ENCODE measurements around the gene BNC1.

The BNC1 gene

DNA sequence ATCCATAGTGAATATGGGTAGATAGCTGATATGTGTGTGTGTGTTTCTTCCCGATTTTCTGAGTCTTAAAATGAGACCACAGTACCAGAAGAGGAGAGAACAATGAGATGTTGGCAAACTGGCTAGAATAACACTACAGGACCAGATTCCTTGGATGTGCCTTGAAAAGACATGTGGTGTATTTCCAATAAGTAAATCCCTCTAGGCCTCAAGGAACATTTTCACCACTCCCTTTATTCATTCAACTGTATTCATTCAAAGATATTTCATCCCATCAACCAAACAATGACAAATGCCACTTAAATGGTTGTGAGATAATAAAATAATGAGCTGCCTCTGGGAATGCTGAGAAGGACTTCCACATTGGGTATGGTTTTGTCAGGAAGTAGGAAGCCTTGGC lies 8.7 kb upstream of the BNC1 start:
- H3K4me1 ChIP-seq (ENCODE audit: control insufficient read depth, insufficient read depth, low read length): no peaks in the 10 kb centered on the region
- H3K9me3 ChIP-seq (ENCODE audit: control insufficient read depth, insufficient read depth, low read length): no peaks in the 10 kb centered on the region
- H3K9ac ChIP-seq (ENCODE audit: low read depth, low read length): no peak overlapping the region
- H3K36me3 ChIP-seq (ENCODE audit: control insufficient read depth, insufficient read depth, low read length): no peaks in the 10 kb centered on the region
- H3K4me3 ChIP-seq (ENCODE audit: low read depth, low read length): no peak overlapping the region
- no peak overlapping the region for H3K27ac ChIP-seq (ENCODE audit: low read depth, low read length)
- no peaks in the 10 kb centered on the region for H3K27me3 ChIP-seq (ENCODE audit: control insufficient read depth, insufficient read depth, low read length)

- Histone ChIP-seq H3K27ac (ENCODE audit: low read depth, low read length) (no peak overlapping the region), H3K36me3 (ENCODE audit: control insufficient read depth, insufficient read depth, low read length) (no peaks in the 10 kb centered on the region), H3K9ac (ENCODE audit: low read depth, low read length) (no peak overlapping the region), H3K4me1 (ENCODE audit: control insufficient read depth, insufficient read depth, low read length) (no peaks in the 10 kb centered on the region), H3K27me3 (ENCODE audit: control insufficient read depth, insufficient read depth, low read length) (peaks cover 4% of the 10 kb centered on the region; the same call in 1 of the 2 replicates), H3K9me3 (ENCODE audit: control insufficient read depth, insufficient read depth, low read length) (no peaks in the 10 kb centered on the region), H3K4me3 (ENCODE audit: low read depth, low read length) (no peak overlapping the region)
Observed at GRCh38 chr15:83292317-83292716, 7.9 kb upstream of the BNC1 start.

GRCh38 chr15:83290236-83290635 lies 5.8 kb upstream of the BNC1 start:
- no peak overlapping the region for H3K27ac ChIP-seq (ENCODE audit: low read depth, low read length)
- peaks cover 24% of the 10 kb centered on the region for H3K27me3 ChIP-seq (ENCODE audit: control insufficient read depth, insufficient read depth, low read length)
- no peaks in the 10 kb centered on the region for H3K9me3 ChIP-seq (ENCODE audit: control insufficient read depth, insufficient read depth, low read length)
- no peak overlapping the region for H3K4me3 ChIP-seq (ENCODE audit: low read depth, low read length)
- no peak overlapping the region for H3K9ac ChIP-seq (ENCODE audit: low read depth, low read length)
- no peaks in the 10 kb centered on the region; the same call in 1 of the 2 replicates for H3K4me1 ChIP-seq (ENCODE audit: control insufficient read depth, insufficient read depth, low read length)
- no peaks in the 10 kb centered on the region for H3K36me3 ChIP-seq (ENCODE audit: control insufficient read depth, insufficient read depth, low read length)

- peaks cover 34% of the 10 kb centered on the region for H3K27me3 ChIP-seq (ENCODE audit: control insufficient read depth, insufficient read depth, low read length)
- no peak overlapping the region for H3K4me3 ChIP-seq (ENCODE audit: low read depth, low read length)
- H3K9me3 ChIP-seq (ENCODE audit: control insufficient read depth, insufficient read depth, low read length): no peaks in the 10 kb centered on the region
- H3K27ac ChIP-seq (ENCODE audit: low read depth, low read length): no peak overlapping the region
- no peak overlapping the region for H3K9ac ChIP-seq (ENCODE audit: low read depth, low read length)
- H3K4me1 ChIP-seq (ENCODE audit: control insufficient read depth, insufficient read depth, low read length): no peaks in the 10 kb centered on the region; the same call in 1 of the 2 replicates
- no peaks in the 10 kb centered on the region for H3K36me3 ChIP-seq (ENCODE audit: control insufficient read depth, insufficient read depth, low read length)
Observed at GRCh38 chr15:83289160-83289559, 4.7 kb upstream of the BNC1 start.

DNA sequence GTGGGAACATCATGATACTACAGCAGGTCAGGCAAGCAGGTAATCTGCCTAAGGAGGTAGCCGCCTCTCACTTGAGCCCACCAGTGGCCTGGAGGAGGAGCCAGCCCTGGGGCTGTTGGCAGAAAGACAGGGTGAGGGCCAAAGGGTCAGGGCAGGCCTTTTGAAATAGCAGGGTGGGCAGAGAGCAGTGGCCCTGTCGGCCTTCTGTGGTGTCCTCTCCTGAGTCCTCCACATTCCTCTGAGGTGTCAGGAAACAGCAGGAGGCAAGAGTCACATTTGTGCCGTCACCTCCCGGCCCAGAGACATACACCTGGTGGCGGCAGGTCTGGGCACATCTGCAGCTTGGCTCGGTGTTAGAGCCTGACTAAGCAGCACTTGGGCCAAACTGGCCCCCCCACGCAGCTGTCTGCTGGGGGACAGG lies 3.9 kb upstream of the BNC1 start:
- H3K9me3 ChIP-seq (ENCODE audit: control insufficient read depth, insufficient read depth, low read length): no peaks in the 10 kb centered on the region
- no peaks in the 10 kb centered on the region; the same call in 1 of the 2 replicates for H3K4me1 ChIP-seq (ENCODE audit: control insufficient read depth, insufficient read depth, low read length)
- H3K36me3 ChIP-seq (ENCODE audit: control insufficient read depth, insufficient read depth, low read length): no peaks in the 10 kb centered on the region
- no peak overlapping the region for H3K27ac ChIP-seq (ENCODE audit: low read depth, low read length)
- peaks cover 41% of the 10 kb centered on the region for H3K27me3 ChIP-seq (ENCODE audit: control insufficient read depth, insufficient read depth, low read length)
- H3K9ac ChIP-seq (ENCODE audit: low read depth, low read length): no peak overlapping the region
- no peak overlapping the region for H3K4me3 ChIP-seq (ENCODE audit: low read depth, low read length)

GRCh38 chr15:83287541-83288027 lies 3.1 kb upstream of the BNC1 start:
- Histone ChIP-seq H3K9ac (ENCODE audit: low read depth, low read length) (no peak overlapping the region), H3K36me3 (ENCODE audit: control insufficient read depth, insufficient read depth, low read length) (no peaks in the 10 kb centered on the region), H3K4me3 (ENCODE audit: low read depth, low read length) (no peak overlapping the region), H3K27ac (ENCODE audit: low read depth, low read length) (peak overlapping the region; percentile 33), H3K9me3 (ENCODE audit: control insufficient read depth, insufficient read depth, low read length) (no peaks in the 10 kb centered on the region), H3K4me1 (ENCODE audit: control insufficient read depth, insufficient read depth, low read length) (no peaks in the 10 kb centered on the region; the same call in 1 of the 2 replicates), H3K27me3 (ENCODE audit: control insufficient read depth, insufficient read depth, low read length) (peaks cover 50% of the 10 kb centered on the region)

GRCh38 chr15:83285979-83286553 lies 1.6 kb upstream of the BNC1 start:
- no peak overlapping the region for H3K27ac ChIP-seq (ENCODE audit: low read depth, low read length)
- H3K9ac ChIP-seq (ENCODE audit: low read depth, low read length): no peak overlapping the region
- no peaks in the 10 kb centered on the region for H3K36me3 ChIP-seq (ENCODE audit: control insufficient read depth, insufficient read depth, low read length)
- no peaks in the 10 kb centered on the region; the same call in 1 of the 2 replicates for H3K4me1 ChIP-seq (ENCODE audit: control insufficient read depth, insufficient read depth, low read length)
- H3K27me3 ChIP-seq (ENCODE audit: control insufficient read depth, insufficient read depth, low read length): peaks cover 65% of the 10 kb centered on the region
- H3K9me3 ChIP-seq (ENCODE audit: control insufficient read depth, insufficient read depth, low read length): no peaks in the 10 kb centered on the region
- no peak overlapping the region for H3K4me3 ChIP-seq (ENCODE audit: low read depth, low read length)

- Histone ChIP-seq H3K9me3 (ENCODE audit: control insufficient read depth, insufficient read depth, low read length) (no peaks in the 10 kb centered on the region), H3K27me3 (ENCODE audit: control insufficient read depth, insufficient read depth, low read length) (peaks cover 71% of the 10 kb centered on the region), H3K4me1 (ENCODE audit: control insufficient read depth, insufficient read depth, low read length) (no peaks in the 10 kb centered on the region; the same call in 1 of the 2 replicates), H3K27ac (ENCODE audit: low read depth, low read length) (no peak overlapping the region), H3K36me3 (ENCODE audit: control insufficient read depth, insufficient read depth, low read length) (no peaks in the 10 kb centered on the region), H3K9ac (ENCODE audit: low read depth, low read length) (no peak overlapping the region), H3K4me3 (ENCODE audit: low read depth, low read length) (peak overlapping the region; percentile 56)
Observed at GRCh38 chr15:83285284-83285978, 967 bp upstream of the BNC1 start.

- H3K4me3 ChIP-seq (ENCODE audit: low read depth, low read length): peak overlapping the region; percentile 55
- H3K9me3 ChIP-seq (ENCODE audit: control insufficient read depth, insufficient read depth, low read length): no peaks in the 10 kb centered on the region
- peaks cover 74% of the 10 kb centered on the region for H3K27me3 ChIP-seq (ENCODE audit: control insufficient read depth, insufficient read depth, low read length)
- H3K36me3 ChIP-seq (ENCODE audit: control insufficient read depth, insufficient read depth, low read length): no peaks in the 10 kb centered on the region
- no peak overlapping the region for H3K9ac ChIP-seq (ENCODE audit: low read depth, low read length)
- no peaks in the 10 kb centered on the region; the same call in 1 of the 2 replicates for H3K4me1 ChIP-seq (ENCODE audit: control insufficient read depth, insufficient read depth, low read length)
- no peak overlapping the region for H3K27ac ChIP-seq (ENCODE audit: low read depth, low read length)
Observed at GRCh38 chr15:83283813-83284558, 478 bp downstream of the BNC1 start.

DNA sequence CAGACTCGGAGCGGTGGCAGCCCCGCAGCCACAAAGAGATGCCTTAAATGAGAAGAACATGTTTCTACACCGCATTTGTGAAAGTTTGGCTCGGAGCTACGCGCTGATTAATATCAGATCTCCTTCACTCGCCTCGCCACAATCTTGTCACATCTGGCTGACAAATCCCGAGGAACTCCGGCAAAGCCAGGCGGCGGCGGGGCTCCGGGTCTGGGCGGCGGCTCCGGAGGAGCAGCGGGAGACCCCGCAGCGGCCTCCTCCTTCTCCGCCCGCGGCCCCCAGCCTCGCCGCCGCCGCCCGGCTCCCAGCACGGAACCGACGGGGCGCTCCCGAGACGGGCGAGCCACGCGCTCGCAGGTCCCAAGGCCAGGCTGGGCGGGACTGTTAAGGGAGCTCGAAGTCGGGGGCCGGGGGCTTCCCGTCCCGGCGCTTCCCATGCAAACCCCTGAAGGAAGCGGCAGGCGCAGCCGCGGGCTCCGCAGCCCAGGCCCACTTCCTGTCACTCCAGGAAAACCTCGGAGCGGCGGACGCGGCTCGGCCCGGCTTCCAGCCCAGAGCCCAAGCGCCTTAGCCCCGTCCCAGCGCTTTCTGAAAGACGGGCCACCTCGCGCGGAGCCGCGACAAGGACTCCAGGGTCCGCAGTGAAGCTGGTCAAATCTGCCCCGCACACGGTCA lies 1.2 kb downstream of the BNC1 start:
- H3K36me3 ChIP-seq (ENCODE audit: control insufficient read depth, insufficient read depth, low read length): no peaks in the 10 kb centered on the region
- peak overlapping the region; percentile 55 for H3K4me3 ChIP-seq (ENCODE audit: low read depth, low read length)
- peaks cover 74% of the 10 kb centered on the region for H3K27me3 ChIP-seq (ENCODE audit: control insufficient read depth, insufficient read depth, low read length)
- no peaks in the 10 kb centered on the region for H3K9me3 ChIP-seq (ENCODE audit: control insufficient read depth, insufficient read depth, low read length)
- no peak overlapping the region for H3K9ac ChIP-seq (ENCODE audit: low read depth, low read length)
- no peak overlapping the region for H3K27ac ChIP-seq (ENCODE audit: low read depth, low read length)
- no peaks in the 10 kb centered on the region; the same call in 1 of the 2 replicates for H3K4me1 ChIP-seq (ENCODE audit: control insufficient read depth, insufficient read depth, low read length)
